ENCODE results near the gene SHFL.

SHFL gene

GRCh38 chr19:10110076-10110971, 24.2 kb downstream of the SHFL start:
- no peak for DNase-seq

DNA sequence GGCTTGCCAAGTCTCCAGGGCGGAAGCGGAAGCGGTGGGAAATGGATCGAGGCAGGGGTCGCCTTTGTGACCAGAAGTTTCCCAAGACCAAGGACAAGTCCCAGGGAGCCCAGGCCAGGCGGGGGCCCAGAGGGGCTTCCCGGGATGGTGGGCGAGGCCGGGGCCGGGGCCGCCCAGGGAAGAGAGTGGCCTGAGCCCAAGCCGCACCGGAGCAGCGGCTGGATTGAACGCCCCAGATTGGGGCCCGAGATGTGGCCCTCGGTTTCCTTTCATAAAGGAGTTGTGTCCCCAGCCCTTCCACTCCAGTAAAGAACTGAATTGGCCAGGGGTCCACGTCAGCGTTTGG, 24.8 kb downstream of the SHFL start:
- no peak for DNase-seq

DNA sequence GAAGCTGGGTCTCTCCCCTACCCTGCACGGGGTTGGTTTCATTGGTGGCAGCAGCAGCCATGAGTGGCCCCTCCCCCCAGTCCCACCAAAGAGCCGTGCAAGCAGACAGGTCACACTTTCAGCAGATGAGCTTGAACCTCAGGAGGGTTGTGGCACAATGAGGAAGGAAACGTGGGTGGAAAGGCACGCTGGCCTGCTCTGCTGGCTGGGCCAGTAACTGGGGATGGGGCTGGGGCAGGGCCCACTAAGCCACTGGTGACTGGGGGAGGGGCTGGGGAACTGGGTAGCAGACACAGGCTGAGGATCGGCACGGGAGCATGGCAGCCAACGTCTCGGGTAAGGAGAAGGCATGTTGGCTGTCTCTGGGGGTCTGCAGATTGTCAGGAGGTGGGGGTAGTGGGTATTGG, 25.3 kb downstream of the SHFL start, which contains the start of gene P2RY11:
Gene P2RY11, plus strand, starts transcription at position 289 of the 407 bp plus-strand sequence. Its CDS starts 29 bp downstream, at position 318.
- peak in 1 of 5 donors; percentile 60 for DNase-seq

DNA sequence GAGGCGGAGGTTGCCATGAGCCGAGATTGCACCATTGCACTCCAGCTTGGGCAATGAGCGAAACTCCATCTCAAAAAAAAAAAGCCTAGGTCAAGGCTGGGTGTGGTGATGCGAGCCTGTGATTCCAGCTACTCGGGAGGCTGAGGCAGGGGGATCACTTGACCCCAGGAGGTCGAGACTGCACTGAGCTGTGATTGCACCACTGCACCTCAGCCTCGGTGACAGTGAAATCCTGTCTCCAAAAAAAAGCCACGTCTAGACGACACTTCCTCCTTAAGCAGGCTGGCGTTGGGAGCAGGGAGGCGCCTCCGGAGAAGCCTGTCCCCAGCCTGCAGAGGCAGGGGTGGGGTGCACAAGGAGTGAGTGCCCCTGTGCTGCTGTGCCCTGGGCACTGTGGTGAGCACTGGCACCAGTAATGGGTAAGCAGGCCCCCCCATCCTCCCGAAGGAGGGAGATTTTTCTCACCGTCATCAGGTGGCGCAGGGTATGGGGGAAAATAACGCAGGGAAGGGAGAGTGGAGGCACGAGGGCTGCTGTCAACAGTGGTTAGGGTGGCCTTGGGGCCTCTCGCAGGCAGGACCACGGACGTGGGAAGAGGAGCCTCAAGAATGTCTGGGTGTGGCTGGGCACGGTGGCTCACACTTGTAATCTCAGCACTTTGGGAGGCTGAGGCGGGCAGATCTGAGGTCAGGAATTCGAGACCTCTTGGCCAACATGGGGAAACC, 26.1 kb downstream of the SHFL start:
- peak in 3 of 5 donors; percentile 45 to 51 (median 49) for DNase-seq

GRCh38 chr19:10112895-10113591, 26.9 kb downstream of the SHFL start:
- peak; percentile 47 to 63 (median 56) for DNase-seq

- DNase-seq = no peak
Observed at GRCh38 chr19:10113592-10113963, 27.5 kb downstream of the SHFL start.

DNA sequence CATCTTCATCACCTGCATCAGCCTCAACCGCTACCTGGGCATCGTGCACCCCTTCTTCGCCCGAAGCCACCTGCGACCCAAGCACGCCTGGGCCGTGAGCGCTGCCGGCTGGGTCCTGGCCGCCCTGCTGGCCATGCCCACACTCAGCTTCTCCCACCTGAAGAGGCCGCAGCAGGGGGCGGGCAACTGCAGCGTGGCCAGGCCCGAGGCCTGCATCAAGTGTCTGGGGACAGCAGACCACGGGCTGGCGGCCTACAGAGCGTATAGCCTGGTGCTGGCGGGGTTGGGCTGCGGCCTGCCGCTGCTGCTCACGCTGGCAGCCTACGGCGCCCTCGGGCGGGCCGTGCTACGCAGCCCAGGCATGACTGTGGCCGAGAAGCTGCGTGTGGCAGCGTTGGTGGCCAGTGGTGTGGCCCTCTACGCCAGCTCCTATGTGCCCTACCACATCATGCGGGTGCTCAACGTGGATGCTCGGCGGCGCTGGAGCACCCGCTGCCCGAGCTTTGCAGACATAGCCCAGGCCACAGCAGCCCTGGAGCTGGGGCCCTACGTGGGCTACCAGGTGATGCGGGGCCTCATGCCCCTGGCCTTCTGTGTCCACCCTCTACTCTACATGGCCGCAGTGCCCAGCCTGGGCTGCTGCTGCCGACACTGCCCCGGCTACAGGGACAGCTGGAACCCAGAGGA, 28.0 kb downstream of the SHFL start:
- no peak for DNase-seq

DNA sequence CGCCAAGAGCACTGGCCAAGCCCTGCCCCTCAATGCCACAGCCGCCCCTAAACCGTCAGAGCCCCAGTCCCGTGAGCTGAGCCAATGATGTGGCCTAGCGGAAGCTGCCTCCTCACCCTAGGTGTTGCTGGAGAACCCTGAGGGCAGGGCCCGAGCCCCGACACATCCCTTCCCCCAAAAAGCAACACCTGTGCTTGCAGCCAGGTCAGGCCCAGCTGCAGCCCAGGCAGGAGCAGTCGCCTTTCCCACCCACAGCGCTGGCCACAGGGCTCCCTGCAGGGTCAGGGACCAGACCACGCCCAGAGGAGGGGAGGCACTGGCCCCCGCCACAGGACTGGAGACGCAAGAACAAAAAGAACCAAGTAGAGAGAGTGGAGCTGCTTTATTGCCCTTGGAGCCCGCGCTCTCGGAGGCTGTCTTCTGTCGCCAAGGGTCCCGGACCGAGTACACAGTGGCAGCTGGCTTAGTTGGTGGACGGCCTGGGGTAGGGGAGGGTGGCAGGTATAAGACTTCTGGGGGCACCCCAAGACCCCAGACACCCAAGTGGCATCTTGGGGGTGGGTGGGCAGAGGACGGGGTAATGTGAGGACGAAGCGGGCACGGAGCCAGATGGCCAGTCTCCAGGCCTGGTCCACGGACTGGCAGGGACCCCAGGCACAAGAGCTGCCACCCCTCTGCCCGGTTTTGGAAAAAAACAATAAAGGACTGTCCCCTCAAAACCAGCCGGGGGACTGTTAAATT, 28.7 kb downstream of the SHFL start:
- DNase-seq = no peak

- DNase-seq = no peak
Observed at GRCh38 chr19:10115392-10116084, 29.4 kb downstream of the SHFL start.

- DNase-seq = no peak
Observed at GRCh38 chr19:10116085-10116865, 30.2 kb downstream of the SHFL start.

GRCh38 chr19:10116866-10117616, 30.9 kb downstream of the SHFL start:
- no peak for DNase-seq

- DNase-seq = no peak
Observed at GRCh38 chr19:10118960-10119359, 32.8 kb downstream of the SHFL start.

DNA sequence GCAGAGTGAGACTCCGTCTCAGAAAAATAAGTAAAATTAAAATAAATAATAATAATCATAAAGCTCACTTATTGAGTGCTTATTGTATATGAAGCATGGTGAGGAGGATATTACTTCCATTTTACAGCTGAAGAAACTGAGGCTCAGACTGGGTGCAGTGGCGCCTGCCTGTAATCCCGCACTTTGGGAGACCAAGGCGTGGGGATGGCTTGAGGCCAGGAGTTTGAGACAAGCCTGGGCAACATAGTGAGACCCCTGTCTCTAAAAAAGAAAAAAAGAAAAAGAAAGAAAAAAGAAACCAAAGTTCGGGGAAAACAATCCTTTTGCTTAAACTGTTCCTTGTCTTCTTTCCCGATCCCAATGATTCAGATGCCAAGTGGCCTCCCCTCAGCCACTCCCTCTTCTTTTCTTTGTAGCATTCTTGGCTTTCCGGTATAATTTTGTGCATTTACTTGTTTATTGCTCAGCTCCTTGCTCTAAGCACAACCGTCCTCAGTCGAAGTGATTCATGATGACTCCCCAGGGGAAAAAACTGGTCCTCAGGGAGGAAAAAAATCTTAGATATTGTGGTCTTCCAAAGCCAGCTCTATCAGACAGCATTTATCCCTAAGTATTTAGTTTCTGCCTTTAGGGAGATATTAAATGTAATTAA, 34.5 kb downstream of the SHFL start:
- DNase-seq = no peak

DNA sequence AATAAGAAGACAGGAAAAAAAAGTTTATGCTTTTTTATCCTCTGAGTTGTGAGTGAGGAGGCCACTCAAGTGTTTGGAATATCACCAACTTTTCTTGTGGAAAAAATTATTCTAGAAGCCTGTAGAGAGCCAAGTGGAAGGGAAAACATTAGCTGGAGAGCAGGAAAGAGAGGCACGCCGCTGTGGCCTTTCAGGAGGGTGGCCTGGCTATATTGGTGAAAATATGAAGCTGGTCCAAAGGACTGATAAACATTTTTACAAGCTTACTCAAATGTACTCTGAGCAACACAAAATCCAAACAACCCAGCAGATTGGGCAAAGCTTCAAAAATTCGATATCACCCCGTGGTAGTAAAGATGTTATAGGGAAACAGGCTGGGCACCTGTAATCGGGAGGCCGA, 35.9 kb downstream of the SHFL start:
- DNase-seq = no peak

GRCh38 chr19:10124429-10124828, 38.3 kb downstream of the SHFL start:
- DNase-seq = no peak

- no peak for DNase-seq
Observed at GRCh38 chr19:10126213-10126639, 40.1 kb downstream of the SHFL start.

GRCh38 chr19:10132905-10133304, 46.8 kb downstream of the SHFL start:
- DNase-seq = no peak

DNA sequence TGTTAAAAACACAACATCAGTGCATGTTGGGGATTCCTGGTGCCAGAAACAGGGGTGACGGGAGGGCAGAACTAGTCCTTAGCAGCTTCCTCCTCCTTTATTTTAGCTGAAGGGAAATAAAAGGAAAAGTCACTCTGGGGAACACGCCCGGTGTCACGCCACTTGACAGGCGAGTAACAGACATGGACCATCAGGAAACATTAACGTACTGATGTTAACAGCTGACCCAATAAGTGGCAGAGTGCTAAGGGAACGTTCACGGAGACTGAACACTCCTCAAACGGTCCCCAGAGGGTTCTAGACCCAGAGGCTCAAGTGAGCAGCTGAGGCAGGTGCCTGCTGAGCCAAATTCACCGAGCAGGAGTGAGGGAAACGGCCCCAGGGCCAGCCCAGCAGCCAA, 47.5 kb downstream of the SHFL start:
- no peak for DNase-seq

DNA sequence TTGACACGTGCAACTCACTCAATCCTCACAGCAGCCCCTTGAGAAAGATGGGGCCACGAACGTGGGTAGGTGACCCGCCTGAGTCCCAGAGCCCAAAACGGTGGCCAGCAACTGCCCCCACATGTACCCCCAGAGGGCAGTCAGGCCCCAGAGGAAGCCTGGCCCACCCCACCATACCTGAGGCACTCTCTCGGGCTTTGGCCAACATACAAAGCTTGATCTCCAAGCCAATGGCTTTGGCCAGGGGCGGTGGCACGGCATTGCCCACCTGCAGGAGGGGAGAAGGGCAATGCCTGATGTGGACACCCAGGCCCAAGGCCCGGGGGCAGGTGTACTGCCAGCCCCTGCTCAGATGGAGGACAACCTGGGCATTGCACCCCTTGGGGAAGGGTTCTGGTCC, 47.9 kb downstream of the SHFL start:
- DNase-seq = no peak
